HL-60 (cell line): ENCODE results near the gene OR2T10.
"Not testable (repeated sequence)": the region's sequence is repeated elsewhere in the genome, so short reads cannot be mapped to it uniquely, and the experiment has no call there.

Experiments used
- CTCF ChIP-seq: IDR thresholded peaks from one replicate; pipeline ENCODE4 v1.5.1; 2011; ENCODE audit warnings: low read length, control low read depth, inconsistent platforms; ENCODE audit not compliant: insufficient read depth
- GABPA ChIP-seq: IDR thresholded peaks from 2 replicates; pipeline ENCODE4 v1.6.1; 2012; ENCODE audit warnings: low read depth
- POLR2AphosphoS5 ChIP-seq: IDR thresholded peaks from 2 replicates; pipeline ENCODE4 v1.6.1; 2012; ENCODE audit warnings: low read depth

- not testable (repeated sequence) for TF ChIP-seq CTCF, POLR2AphosphoS5, GABPA
Observed at GRCh38 chr1:248574657-248575056, 22.8 kb downstream of the OR2T10 start, which contains the start of gene OR2T34.
